KBM-7 (cell line): Measurements from ENCODE around the gene NCF4.

Experiments used
- DNase-seq: peaks from one replicate; pipeline ENCODE4 v3.0.0-alpha.2; 2015
- in situ Hi-C: fragments of 300-500 bp; cut with MboI; formaldehyde crosslinking; loops from 2 replicates; pipeline ENCODE4 v1.14.3; 2020; ENCODE audit warnings: low sequenced_read_pairs, low pct_unique_long_range_greater_than_20kb, mixed read lengths

NCF4 gene

GRCh38 chr22:36862251-36863242 is 1.7 kb downstream of the NCF4 start:
- DNase-seq, result peak; percentile 97
- in situ Hi-C loops, result no loop called here

- in situ Hi-C loops, result no loop called here
- DNase-seq, result no peak
These were observed 2.5 kb downstream of the NCF4 start for GRCh38 chr22:36863281-36863680.

- in situ Hi-C loops, result no loop called here
These were observed 3.2 kb downstream of the NCF4 start for GRCh38 chr22:36863979-36864378.

GRCh38 chr22:36864454-36865215 is 3.8 kb downstream of the NCF4 start:
- no peak for DNase-seq
- in situ Hi-C loops, result no loop called here

More at GRCh38 chr22:36863979-36864378, 3.2 kb downstream of the NCF4 start:
- no peak for DNase-seq

GRCh38 chr22:36865346-36865745 is 4.5 kb downstream of the NCF4 start:
- DNase-seq, result no peak
- in situ Hi-C loops, result no loop called here

GRCh38 chr22:36867695-36868094 is 6.9 kb downstream of the NCF4 start:
- no peak for DNase-seq
- in situ Hi-C loops, result no loop called here

- in situ Hi-C loops, result no loop called here
- DNase-seq, result no peak
These were observed 7.9 kb downstream of the NCF4 start for GRCh38 chr22:36868546-36869181.

- in situ Hi-C loops, result no loop called here
- DNase-seq, result no peak
These were observed 9.4 kb downstream of the NCF4 start for GRCh38 chr22:36870250-36870649.

- in situ Hi-C loops, result no loop called here
- no peak for DNase-seq
These were observed 10.9 kb downstream of the NCF4 start for GRCh38 chr22:36871669-36872081.

- no peak for DNase-seq
- in situ Hi-C loops, result no loop called here
These were observed 11.3 kb downstream of the NCF4 start for GRCh38 chr22:36872084-36872483.

- no peak for DNase-seq
- in situ Hi-C loops, result no loop called here
These were observed 12.2 kb downstream of the NCF4 start for GRCh38 chr22:36872866-36873498.

- DNase-seq, result peak; percentile 48
- in situ Hi-C loops, result no loop called here
These were observed 13.0 kb downstream of the NCF4 start for GRCh38 chr22:36873614-36874308.

- in situ Hi-C loops, result no loop called here
- DNase-seq, result no peak
These were observed 13.5 kb downstream of the NCF4 start for GRCh38 chr22:36874309-36874696.

- DNase-seq, result no peak
- in situ Hi-C loops, result no loop called here
These were observed 13.9 kb downstream of the NCF4 start for GRCh38 chr22:36874736-36875135.

- DNase-seq, result no peak
- in situ Hi-C loops, result no loop called here
These were observed 14.9 kb downstream of the NCF4 start for GRCh38 chr22:36875741-36876140.

- in situ Hi-C loops, result no loop called here
- no peak for DNase-seq
These were observed 19.0 kb downstream of the NCF4 start for GRCh38 chr22:36879775-36880174.

GRCh38 chr22:36881504-36882245 is 20.9 kb downstream of the NCF4 start:
- peak; percentile 48 for DNase-seq
- in situ Hi-C loops, result no loop called here
